ENCODE results near the gene PTPRN2. TPM values are rescaled to one million over a fixed set of nuclear protein-coding genes. Genes with fewer than 3 reads are reported as not detected.

PTPRN2 gene
- total RNA-seq, 1 experiment from 2014 or later = 0.11 TPM

- intact Hi-C loops (cut with micrococcal nuclease; ENCODE audit: unreplicated experiment) = no loop called here
- TF ChIP-seq EZH2 (IDR thresholded peaks at IDR 0.05; ENCODE audit: borderline replicate concordance, low read depth, low read length, poor library complexity, severe bottlenecking) (no peak), CTCF (conservative IDR thresholded peaks at IDR 0.05; ENCODE audit: low read depth, low read length) (no peak)
- H3K4me3 ChIP-seq (ENCODE audit: low read depth, low read length, poor library complexity, severe bottlenecking) = no peak overlapping the region
- no peak for DNase-seq (ENCODE audit: low spot score)
- no peaks in the 10 kb centered on the region for H3K4me1 ChIP-seq (ENCODE audit: insufficient read depth, low read length, poor library complexity, severe bottlenecking)
- H3K36me3 ChIP-seq (ENCODE audit: insufficient read depth, low read length, poor library complexity, severe bottlenecking) = no peaks in the 10 kb centered on the region
- H3K27me3 ChIP-seq (replicated peaks; ENCODE audit: insufficient read depth, low read depth, low read length, poor library complexity) = peaks cover 2% of the 10 kb centered on the region
- no peak overlapping the region for H3K27ac ChIP-seq (ENCODE audit: low read depth, low read length, poor library complexity, severe bottlenecking)
- BruUV-seq (replicated peaks) = no TSS peak
- POLR2A ChIA-PET (ENCODE audit: low non-redundant PET) = no interaction called here
- no peaks in the 10 kb centered on the region for H3K9me3 ChIP-seq (ENCODE audit: low read depth, low read length, poor library complexity, severe bottlenecking)
- CTCF ChIA-PET = no interaction called here
These were observed 307.8 kb downstream of the PTPRN2 start for GRCh38 chr7:158279539-158280447.

GRCh38 chr7:158278745-158279320 lies 308.8 kb downstream of the PTPRN2 start:
- Histone ChIP-seq H3K36me3 (ENCODE audit: insufficient read depth, low read length, poor library complexity, severe bottlenecking) (no peaks in the 10 kb centered on the region), H3K9me3 (ENCODE audit: low read depth, low read length, poor library complexity, severe bottlenecking) (no peaks in the 10 kb centered on the region), H3K4me1 (ENCODE audit: insufficient read depth, low read length, poor library complexity, severe bottlenecking) (no peaks in the 10 kb centered on the region), H3K27ac (ENCODE audit: low read depth, low read length, poor library complexity, severe bottlenecking) (no peak overlapping the region), H3K4me3 (ENCODE audit: low read depth, low read length, poor library complexity, severe bottlenecking) (no peak overlapping the region), H3K27me3 (replicated peaks; ENCODE audit: insufficient read depth, low read depth, low read length, poor library complexity) (peaks cover 2% of the 10 kb centered on the region)
- no peak for TF ChIP-seq CTCF (conservative IDR thresholded peaks at IDR 0.05; ENCODE audit: low read depth, low read length)
- TF ChIP-seq EZH2 (IDR thresholded peaks at IDR 0.05; ENCODE audit: borderline replicate concordance, low read depth, low read length, poor library complexity, severe bottlenecking) = no peak
- no TSS peak for BruUV-seq (replicated peaks)
- intact Hi-C loops (cut with micrococcal nuclease; ENCODE audit: unreplicated experiment) = no loop called here
- ChIA-PET POLR2A (ENCODE audit: low non-redundant PET) (no interaction called here), CTCF (no interaction called here)
- no peak for DNase-seq (ENCODE audit: low spot score)

GRCh38 chr7:158277219-158278141 lies 310.1 kb downstream of the PTPRN2 start:
- CTCF ChIA-PET = no interaction called here
- Histone ChIP-seq H3K4me1 (ENCODE audit: insufficient read depth, low read length, poor library complexity, severe bottlenecking) (no peaks in the 10 kb centered on the region), H3K27me3 (replicated peaks; ENCODE audit: insufficient read depth, low read depth, low read length, poor library complexity) (peaks cover 2% of the 10 kb centered on the region), H3K9me3 (ENCODE audit: low read depth, low read length, poor library complexity, severe bottlenecking) (no peaks in the 10 kb centered on the region), H3K4me3 (ENCODE audit: low read depth, low read length, poor library complexity, severe bottlenecking) (no peak overlapping the region), H3K27ac (ENCODE audit: low read depth, low read length, poor library complexity, severe bottlenecking) (no peak overlapping the region), H3K36me3 (ENCODE audit: insufficient read depth, low read length, poor library complexity, severe bottlenecking) (no peaks in the 10 kb centered on the region)
- TF ChIP-seq EZH2 (IDR thresholded peaks at IDR 0.05; ENCODE audit: borderline replicate concordance, low read depth, low read length, poor library complexity, severe bottlenecking) (no peak), CTCF (conservative IDR thresholded peaks at IDR 0.05; ENCODE audit: low read depth, low read length) (no peak)
- intact Hi-C loops (cut with micrococcal nuclease; ENCODE audit: unreplicated experiment) = no loop called here
- no peak for DNase-seq (ENCODE audit: low spot score)
- POLR2A ChIA-PET (ENCODE audit: low non-redundant PET) = no interaction called here
- BruUV-seq (replicated peaks) = no TSS peak

Data from A673 (cell line).